ENCODE measurements around the gene MLN.

DNA sequence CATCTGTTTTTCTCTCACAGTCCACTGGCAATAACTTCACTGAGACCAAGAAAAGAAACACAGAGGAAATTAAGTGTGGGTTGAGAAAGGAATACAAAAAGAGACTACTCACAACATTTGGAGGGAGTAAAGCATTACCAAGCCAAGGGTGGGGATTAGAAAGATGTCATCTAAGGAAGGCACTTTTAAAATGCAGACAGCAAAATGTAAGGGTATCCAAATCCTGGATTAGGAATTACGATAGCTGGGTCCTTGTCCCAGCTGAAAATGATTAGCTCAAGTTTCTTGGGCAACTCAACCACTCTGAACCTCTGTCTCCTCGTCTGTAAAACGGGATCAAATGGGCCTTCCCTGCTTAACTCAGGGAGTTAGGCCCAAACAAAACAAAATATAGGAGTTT, 17.1 kb downstream of the MLN start:
- TF ChIP-seq, protein P1, sequence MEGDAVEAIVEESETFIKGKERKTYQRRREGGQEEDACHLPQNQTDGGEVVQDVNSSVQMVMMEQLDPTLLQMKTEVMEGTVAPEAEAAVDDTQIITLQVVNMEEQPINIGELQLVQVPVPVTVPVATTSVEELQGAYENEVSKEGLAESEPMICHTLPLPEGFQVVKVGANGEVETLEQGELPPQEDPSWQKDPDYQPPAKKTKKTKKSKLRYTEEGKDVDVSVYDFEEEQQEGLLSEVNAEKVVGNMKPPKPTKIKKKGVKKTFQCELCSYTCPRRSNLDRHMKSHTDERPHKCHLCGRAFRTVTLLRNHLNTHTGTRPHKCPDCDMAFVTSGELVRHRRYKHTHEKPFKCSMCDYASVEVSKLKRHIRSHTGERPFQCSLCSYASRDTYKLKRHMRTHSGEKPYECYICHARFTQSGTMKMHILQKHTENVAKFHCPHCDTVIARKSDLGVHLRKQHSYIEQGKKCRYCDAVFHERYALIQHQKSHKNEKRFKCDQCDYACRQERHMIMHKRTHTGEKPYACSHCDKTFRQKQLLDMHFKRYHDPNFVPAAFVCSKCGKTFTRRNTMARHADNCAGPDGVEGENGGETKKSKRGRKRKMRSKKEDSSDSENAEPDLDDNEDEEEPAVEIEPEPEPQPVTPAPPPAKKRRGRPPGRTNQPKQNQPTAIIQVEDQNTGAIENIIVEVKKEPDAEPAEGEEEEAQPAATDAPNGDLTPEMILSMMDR (conservative IDR thresholded peaks at IDR 0.05), result no peak
- no peak for TF ChIP-seq ZFX (IDR thresholded peaks at IDR 0.05)
